HL-60/S4 (cell line): Measurements from ENCODE around the gene DEFB127.
"Not testable (repeated sequence)": the region's sequence is repeated elsewhere in the genome, so short reads cannot be mapped to it uniquely, and the experiment has no call there.

Experiments used
- in situ Hi-C: fragments of 300-500 bp; cut with MboI; formaldehyde crosslinking; loops from 2 replicates; pipeline ENCODE4 v1.14.3; 2022; ENCODE audit warnings: low sequenced_read_pairs

Gene DEFB127, protein sequence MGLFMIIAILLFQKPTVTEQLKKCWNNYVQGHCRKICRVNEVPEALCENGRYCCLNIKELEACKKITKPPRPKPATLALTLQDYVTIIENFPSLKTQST

DNA sequence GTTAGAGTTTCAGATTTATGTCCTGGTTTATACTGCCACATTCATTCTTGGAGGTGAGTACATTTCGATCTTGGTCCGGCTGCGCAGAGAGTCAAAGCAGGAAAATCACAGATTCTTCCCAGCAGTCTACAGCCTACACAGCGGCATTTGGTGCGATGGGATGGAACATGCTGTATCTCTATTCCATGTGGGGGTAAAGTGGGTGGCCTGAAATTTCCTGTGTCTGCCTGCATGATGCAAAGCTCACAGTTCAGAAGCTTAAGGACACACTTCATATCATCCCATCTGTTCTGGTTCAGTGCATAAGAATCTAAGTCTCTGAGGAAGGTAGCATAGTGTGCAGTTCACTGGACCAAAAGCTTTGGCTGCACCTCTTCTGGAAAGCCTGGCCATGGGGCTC, at the start of gene DEFB127:
Gene DEFB127, plus strand, starts transcription at position 301 of the 400 bp plus-strand sequence. Its CDS starts 91 bp downstream, at position 392.
- in situ Hi-C loops: no loop called here

DNA sequence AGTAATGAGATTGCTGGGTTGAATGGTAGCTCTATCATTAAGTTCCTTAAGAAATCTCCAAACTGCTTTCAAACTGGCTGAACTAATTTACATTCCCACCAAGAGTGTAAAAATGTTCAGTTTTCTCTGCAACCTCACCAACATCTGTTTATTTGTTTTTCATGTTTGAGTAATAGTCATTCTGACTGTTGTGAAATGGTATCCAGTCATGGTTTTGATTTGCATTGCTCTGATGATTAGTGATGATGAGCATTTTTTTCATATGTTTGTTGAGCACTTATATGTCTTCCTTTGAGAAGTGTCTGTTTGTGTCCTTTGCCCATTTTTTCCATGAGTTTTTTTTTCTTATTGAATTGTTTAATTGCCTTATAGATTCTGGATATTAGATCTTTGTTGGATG, 44.9 kb upstream of the DEFB127 start:
- in situ Hi-C loops: no loop called here

DNA sequence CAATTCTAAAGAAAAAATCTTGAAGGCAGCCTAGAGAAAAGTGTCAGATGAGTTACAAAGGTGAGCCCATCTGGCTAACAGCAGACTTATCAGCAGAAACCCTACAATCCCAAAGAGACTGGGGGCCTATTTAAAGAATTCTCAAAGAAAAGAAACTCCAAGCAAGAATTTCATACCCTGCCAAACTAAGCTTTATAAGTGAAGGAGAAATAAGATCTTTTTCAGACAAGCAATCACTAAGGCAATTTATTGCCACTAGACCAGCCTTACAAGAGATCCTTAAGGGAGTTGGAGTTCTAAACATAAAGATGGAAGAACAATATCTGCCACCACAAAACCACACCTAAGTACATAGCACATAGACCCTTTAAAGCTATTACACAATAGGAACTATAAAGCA, 39.7 kb upstream of the DEFB127 start:
- in situ Hi-C loops: no loop called here

DNA sequence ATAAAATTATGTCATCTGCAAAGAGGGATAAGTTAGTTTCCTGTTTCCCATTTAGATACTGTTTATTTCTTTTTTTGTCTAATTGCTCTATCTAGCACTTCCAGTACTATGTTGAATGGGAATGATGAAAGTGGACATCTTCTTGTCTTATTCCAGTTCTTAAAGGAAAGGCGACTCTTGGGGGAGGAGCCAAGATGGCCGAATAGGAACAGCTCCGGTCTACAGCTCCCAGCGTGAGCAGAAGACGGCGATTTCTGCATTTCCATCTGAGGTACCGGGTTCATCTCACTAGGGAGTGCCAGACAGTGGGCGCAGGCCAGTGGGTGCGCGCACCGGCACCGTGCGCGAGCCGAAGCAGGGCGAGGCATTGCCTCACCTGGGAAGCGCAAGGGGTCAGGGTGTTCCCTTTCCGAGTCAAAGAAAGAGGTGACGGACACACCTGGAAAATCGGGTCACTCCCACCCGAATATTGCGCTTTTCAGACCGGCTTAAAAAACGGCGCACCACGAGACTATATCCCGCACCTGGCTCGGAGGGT, 27.4 kb upstream of the DEFB127 start:
- in situ Hi-C loops: not testable (repeated sequence)

GRCh38 chr20:137668-138490, 19.4 kb upstream of the DEFB127 start:
- in situ Hi-C loops: no loop called here

DNA sequence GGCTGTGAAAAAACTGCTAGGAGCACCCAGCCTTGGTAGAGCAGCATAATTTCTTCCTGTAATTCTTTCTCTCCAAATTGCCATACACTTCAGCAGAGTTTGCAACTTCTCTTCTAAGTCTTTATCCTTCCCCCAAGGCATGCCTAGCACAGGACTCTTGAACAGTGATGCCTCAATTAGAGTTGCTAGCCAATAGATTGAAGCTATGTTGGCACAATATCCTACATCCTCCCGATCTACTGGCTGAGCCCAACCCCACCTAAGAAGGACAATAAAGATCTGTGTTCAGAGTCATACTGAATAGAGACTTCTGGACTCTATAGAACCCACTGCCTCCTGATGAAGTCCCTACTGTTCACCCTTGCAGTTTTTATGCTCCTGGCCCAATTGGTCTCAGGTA, 15.0 kb upstream of the DEFB127 start, which contains the start of gene DEFB126:
Gene DEFB126, plus strand, starts transcription at position 301 of the 400 bp plus-strand sequence. Its CDS starts 39 bp downstream, at position 340.
- in situ Hi-C loops: no loop called here

- in situ Hi-C loops: no loop called here
Measured at GRCh38 chr20:145877-146276, 11.4 kb upstream of the DEFB127 start.

DNA sequence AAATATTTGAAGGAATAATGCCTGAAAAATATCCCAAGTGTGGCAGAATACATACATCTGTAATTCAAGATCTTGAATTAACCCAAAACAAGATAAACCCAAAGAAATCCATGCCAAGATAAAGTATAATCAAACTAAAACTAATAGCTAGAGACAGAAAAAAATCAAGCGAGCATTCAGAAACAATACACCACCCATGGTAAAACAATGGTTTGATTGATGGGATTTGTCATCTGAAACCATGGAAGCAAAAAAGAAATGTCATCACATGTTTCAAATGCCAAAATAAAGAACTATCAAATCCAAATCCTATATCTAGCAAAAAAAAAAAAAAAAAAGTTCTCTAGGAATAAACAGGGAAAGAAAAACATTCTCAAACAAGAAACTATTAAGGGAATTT, 5.1 kb upstream of the DEFB127 start:
- in situ Hi-C loops: no loop called here

DNA sequence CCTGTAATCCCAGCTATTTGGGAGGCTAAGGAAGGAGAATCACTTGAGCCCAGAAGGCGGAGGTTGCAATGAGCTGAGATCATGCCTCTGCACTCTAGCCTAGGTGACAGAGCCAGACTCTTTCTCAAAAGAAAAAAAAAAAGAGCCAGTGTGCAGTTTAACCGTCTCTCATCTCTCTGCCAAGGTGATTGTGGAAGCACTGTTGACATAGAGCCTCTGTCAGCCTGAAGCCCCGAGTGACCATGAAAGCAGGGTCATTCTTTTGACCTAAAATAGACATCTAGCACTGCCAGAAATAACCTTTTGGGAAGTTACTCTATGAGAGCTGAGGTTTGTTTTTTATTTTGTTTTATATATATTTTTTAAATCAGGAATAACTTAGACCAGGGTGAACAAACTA, 7.4 kb downstream of the DEFB127 start:
- in situ Hi-C loops: no loop called here

DNA sequence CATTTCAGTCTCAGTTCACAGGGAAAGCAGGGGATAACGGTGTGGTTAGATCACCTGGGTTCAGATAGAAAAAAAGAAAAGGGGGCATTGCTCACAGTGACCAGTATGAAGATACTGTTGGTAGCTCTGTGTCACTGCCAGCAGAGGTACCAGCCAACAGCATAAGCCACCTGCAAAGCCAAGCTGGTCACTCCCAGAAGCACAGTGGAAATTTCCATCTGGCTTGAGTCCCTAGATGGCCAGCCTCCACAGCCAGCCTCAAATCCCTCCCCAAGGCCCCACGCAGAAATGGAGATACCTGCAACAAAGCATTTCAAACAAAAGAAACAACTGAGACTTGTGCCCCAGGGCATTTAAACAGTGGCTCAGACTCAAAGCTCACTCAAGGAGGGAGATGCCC, 11.6 kb downstream of the DEFB127 start:
- in situ Hi-C loops: no loop called here

DNA sequence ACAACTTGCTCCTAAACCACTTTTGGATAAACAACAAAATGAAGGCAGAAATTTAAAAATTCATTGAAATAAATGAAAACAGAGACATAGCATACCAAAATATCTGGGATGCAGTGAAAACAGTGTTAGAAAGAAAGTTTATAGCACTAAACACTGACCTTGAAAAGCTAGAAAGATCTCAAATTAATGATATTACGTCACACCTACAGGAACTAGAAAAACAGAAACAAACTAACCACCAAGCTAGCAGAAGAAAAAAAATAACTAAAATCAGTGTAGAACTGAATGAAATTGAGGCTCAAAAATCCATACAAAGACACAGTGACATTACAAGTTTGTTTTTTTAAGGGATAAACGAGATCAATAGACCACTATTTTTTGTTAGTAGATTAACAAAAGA, 27.0 kb downstream of the DEFB127 start:
- in situ Hi-C loops: no loop called here

GRCh38 chr20:187733-188132, 30.5 kb downstream of the DEFB127 start:
- in situ Hi-C loops: no loop called here

DNA sequence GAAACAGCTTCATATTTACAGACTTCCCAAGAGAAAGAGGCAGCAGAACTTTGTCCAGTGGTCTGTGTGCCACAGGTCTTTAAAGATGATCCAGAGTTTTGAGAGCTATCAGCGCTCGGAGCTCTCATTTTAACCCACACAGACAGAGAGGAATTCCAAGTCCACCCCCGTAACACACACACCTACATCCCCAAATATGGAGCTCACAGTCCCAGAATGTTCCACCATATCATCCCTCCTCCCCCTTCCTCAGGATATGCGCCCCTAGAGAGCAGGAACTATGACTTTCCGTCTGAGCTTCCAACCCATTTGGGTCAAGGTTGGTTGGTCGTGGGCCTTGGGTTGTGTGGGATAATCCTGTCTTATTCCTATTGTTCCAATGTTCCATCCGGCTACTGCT, 32.4 kb downstream of the DEFB127 start, which contains the start of gene DEFB128:
Gene DEFB128, minus strand, starts transcription at position 101 of the 400 bp plus-strand sequence. Its CDS starts 88 bp downstream, at position 13.
- in situ Hi-C loops: no loop called here

DNA sequence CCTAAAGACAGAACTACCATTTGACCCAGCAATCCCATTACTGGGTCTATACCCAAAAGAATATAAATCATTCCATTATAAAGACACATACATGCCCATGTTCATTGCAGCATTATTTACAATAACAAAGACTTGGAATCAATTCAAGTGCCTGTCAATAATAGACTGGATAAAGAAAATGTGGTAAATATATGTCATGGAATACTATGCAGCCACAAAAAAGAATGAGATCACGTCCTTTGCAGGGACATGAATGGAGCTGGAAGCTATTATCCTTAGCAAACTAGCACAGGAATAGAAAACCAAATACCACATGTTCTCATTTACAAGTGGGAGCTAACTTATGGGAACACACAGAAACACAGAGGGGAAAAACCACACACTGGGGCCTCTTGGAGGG, 41.0 kb downstream of the DEFB127 start:
- in situ Hi-C loops: no loop called here

- in situ Hi-C loops: no loop called here
Measured at GRCh38 chr20:199996-200395, 42.7 kb downstream of the DEFB127 start.

DNA sequence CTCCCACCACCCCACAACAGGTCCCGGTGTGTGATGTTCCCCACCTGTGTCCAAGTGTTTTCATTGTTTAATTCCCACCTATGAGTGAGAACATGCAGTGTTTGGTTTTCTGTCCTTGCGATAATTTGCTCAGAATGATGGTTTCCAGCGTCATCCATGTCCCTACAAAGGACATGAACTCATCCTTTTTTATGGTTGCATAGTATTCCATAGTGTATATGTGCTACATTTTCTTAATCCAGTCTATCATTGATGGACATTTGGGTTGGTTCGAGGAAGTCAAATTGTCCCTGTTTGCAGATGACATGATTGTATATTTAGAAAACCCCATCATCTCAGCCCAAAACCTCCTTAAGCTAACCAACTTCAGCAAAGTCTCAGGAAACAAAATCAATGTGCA, 46.4 kb downstream of the DEFB127 start:
- in situ Hi-C loops: not testable (repeated sequence)
